Astrocyte (in vitro differentiated cells and primary cell): ENCODE measurements around the gene GSS.

Experiments
- CTCF ChIP-seq: IDR thresholded peaks from 2 replicates; pipeline ENCODE4 v1.5.1; 2011; ENCODE audit warnings: low read depth, mild to moderate bottlenecking, inconsistent platforms, low read length, moderate library complexity; ENCODE audit not compliant: insufficient read depth
- EZH2 ChIP-seq: IDR thresholded peaks from 2 replicates; pipeline ENCODE4 v1.6.1; 2012; ENCODE audit warnings: mild to moderate bottlenecking, low read length, inconsistent platforms; ENCODE audit not compliant: insufficient read depth

GRCh38 chr20:34964486-34964885 lies 8.9 kb upstream of the GSS start:
- TF ChIP-seq CTCF (no peak), EZH2 (no peak)
